Gastroesophageal sphincter (tissue), 4 donors: Measurements from ENCODE around the gene ELOB. TPM values are rescaled to one million over a fixed set of nuclear protein-coding genes. Genes with fewer than 3 reads are reported as not detected.

Source experiments
- ATAC-seq: fragments of 150-250 bp; one replicate; pipeline ENCODE4 v1.9.1; 2016; ENCODE audit warnings: mild to moderate bottlenecking, moderate library complexity
- H3K27ac ChIP-seq, 4 donors: fragments of 200-600 bp; sonication (generic) in 3 of 4; 1 replicate in 3 of 4; 2 replicates in 1 of 4; pipeline ENCODE4 v1.5.1; 2016 to 2019
- H3K27me3 ChIP-seq: fragments of 200-600 bp; sonication (generic); one replicate; pipeline ENCODE4 v1.5.1; 2019
- H3K36me3 ChIP-seq, 2 donors: fragments of 200-600 bp; sonication (generic); one replicate each; pipeline ENCODE4 v1.5.1; 2019; ENCODE audit warnings: control low read depth in 1 of 2
- H3K4me1 ChIP-seq, 3 donors: fragments of 200-600 bp; sonication (generic); 1 replicate in 2 of 3; 2 replicates in 1 of 3; pipeline ENCODE4 v1.5.1; 2016 to 2019; ENCODE audit warnings: control low read depth in 2 of 3
- H3K4me3 ChIP-seq, 2 donors: fragments of 200-600 bp; sonication (generic); one replicate each; pipeline ENCODE4 v1.5.1; 2019; ENCODE audit warnings: mild to moderate bottlenecking in 1 of 2, moderate library complexity in 1 of 2
- H3K9me3 ChIP-seq, 3 donors: fragments of 200-600 bp; sonication (generic); one replicate each; pipeline ENCODE4 v1.5.1; 2017 to 2019; ENCODE audit warnings: control low read depth in 2 of 3
- CTCF ChIP-seq, 4 experiments: fragments of 200-600 bp in 2 of 4; fragments of 450-650 bp in 2 of 4; sonication (generic) in 1 of 4; IDR thresholded peaks; one replicate each; pipeline ENCODE4 v1.5.1; 2017 to 2019; ENCODE audit warnings: antibody characterized with exemption in 4 of 4, mild to moderate bottlenecking in 2 of 4, moderate library complexity in 2 of 4
- EP300 ChIP-seq: sonication (generic); formaldehyde crosslinking; IDR thresholded peaks from one replicate; pipeline ENCODE4 v1.6.1; 2017; ENCODE audit warnings: antibody characterized with exemption, mild to moderate bottlenecking
- POLR2A ChIP-seq, 2 donors: fragments of 450-650 bp; IDR thresholded peaks; one replicate each; pipeline ENCODE4 v1.6.1; 2017; ENCODE audit warnings: antibody characterized with exemption in 2 of 2, mild to moderate bottlenecking in 2 of 2, moderate library complexity in 1 of 2
- POLR2AphosphoS5 ChIP-seq: sonication (generic); formaldehyde crosslinking; IDR thresholded peaks from one replicate; pipeline ENCODE4 v1.6.1; 2017; ENCODE audit warnings: antibody characterized with exemption
- WGBS, 2 donors: methylation state at CpG; one replicate each; pipeline ENCODE4 v1.1.5; 2018; ENCODE audit warnings: low coverage in 1 of 2; 5-methylcytosine and 5-hydroxymethylcytosine counted together
- total RNA-seq, 4 donors: library from RNA; depleted of rRNA; stranded (reverse); fragments of >200 nt; gene quantifications; one replicate each; pipeline ENCODE4 v1.1.0, GENCODE V29; 2016

ELOB gene
- total RNA-seq, 4 donors from 2014 or later = 216 to 269 (median 251) TPM

- Histone ChIP-seq H3K27me3 (no peaks in the 10 kb centered on the region), H3K36me3 (peaks cover 0 to 100% of the 10 kb centered on the region in 2 donors), H3K9me3 (no peaks in the 10 kb centered on the region), H3K4me1 (peaks cover 0 to 41% (median 0%) of the 10 kb centered on the region in 3 donors), H3K4me3 (no peak overlapping the region), H3K27ac (no peak overlapping the region)
- WGBS, 2 donors = 90% methylated on average over 2 of the region's 19 CpGs; no CpG with 5 or more reads in 1 of the 2 donors
- no peak for TF ChIP-seq EP300
- no peak for TF ChIP-seq POLR2AphosphoS5
- TF ChIP-seq POLR2A (IDR thresholded peaks at IDR 0.05) = no peak
- TF ChIP-seq CTCF (IDR thresholded peaks at IDR 0.05) = no peak
- ATAC-seq = no peak
Measured at GRCh38 chr16:2767140-2767731, 9.8 kb downstream of the ELOB start.

GRCh38 chr16:2766430-2767139 lies 10.5 kb downstream of the ELOB start:
- Histone ChIP-seq H3K4me3 (no peak overlapping the region), H3K27ac (no peak overlapping the region), H3K4me1 (peaks cover 0 to 41% (median 0%) of the 10 kb centered on the region in 3 donors), H3K9me3 (no peaks in the 10 kb centered on the region), H3K36me3 (peaks cover 0 to 100% of the 10 kb centered on the region in 2 donors), H3K27me3 (no peaks in the 10 kb centered on the region)
- WGBS, 2 donors = 94% methylated on average over 37 of the region's 44 CpGs; no CpG with 5 or more reads in 1 of the 2 donors
- TF ChIP-seq EP300 (no peak), CTCF (IDR thresholded peaks at IDR 0.05) (no peak), POLR2A (IDR thresholded peaks at IDR 0.05) (no peak), POLR2AphosphoS5 (no peak)
- no peak for ATAC-seq

- no peak for ATAC-seq
- H3K4me1 ChIP-seq = peaks cover 0 to 35% (median 0%) of the 10 kb centered on the region in 3 donors
- no peak for TF ChIP-seq CTCF (IDR thresholded peaks at IDR 0.05)
- no peak for TF ChIP-seq POLR2A (IDR thresholded peaks at IDR 0.05)
- no peak for TF ChIP-seq EP300
- no peak for TF ChIP-seq POLR2AphosphoS5
- H3K36me3 ChIP-seq = peaks cover 0 to 100% of the 10 kb centered on the region in 2 donors
- H3K9me3 ChIP-seq = no peaks in the 10 kb centered on the region
- 97 to 99% methylated on average over 13 to 14 of the region's 73 CpGs for WGBS, 2 donors
- H3K27me3 ChIP-seq = no peaks in the 10 kb centered on the region
- no peak overlapping the region for H3K4me3 ChIP-seq
- no peak overlapping the region for H3K27ac ChIP-seq
Measured at GRCh38 chr16:2765462-2766404, 11.3 kb downstream of the ELOB start.

DNA sequence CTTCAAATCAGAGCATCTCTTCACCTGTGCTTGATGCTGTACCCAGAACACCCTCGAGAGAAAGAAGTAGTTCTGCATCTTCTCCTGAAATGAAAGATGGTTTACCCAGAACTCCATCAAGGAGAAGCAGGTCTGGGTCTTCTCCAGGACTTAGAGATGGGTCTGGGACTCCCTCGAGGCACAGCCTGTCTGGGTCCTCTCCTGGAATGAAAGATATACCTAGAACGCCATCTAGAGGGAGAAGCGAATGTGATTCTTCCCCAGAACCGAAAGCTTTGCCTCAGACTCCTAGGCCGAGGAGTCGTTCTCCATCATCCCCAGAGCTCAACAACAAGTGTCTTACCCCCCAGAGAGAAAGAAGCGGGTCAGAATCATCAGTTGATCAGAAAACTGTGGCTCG lies 12.4 kb downstream of the ELOB start:
- peaks cover 0 to 31% (median 0%) of the 10 kb centered on the region in 3 donors for H3K4me1 ChIP-seq
- H3K4me3 ChIP-seq = no peak overlapping the region
- TF ChIP-seq CTCF (IDR thresholded peaks at IDR 0.05) (no peak), POLR2AphosphoS5 (no peak)
- no peak for ATAC-seq
- peaks cover 3 to 100% of the 10 kb centered on the region in 2 donors for H3K36me3 ChIP-seq
- no peak overlapping the region for H3K27ac ChIP-seq
- no peaks in the 10 kb centered on the region for H3K9me3 ChIP-seq
- H3K27me3 ChIP-seq = no peaks in the 10 kb centered on the region
- 87 to 93% methylated on average over 5 to 8 of the region's 9 CpGs for WGBS, 2 donors
